HG02884 (cell line): Measurements from ENCODE around the gene ERMARD.

ENCODE experiments used
- ATAC-seq: cut with Tn5 transposase; IDR thresholded peaks from one replicate; pipeline ENCODE4 v1.9.1; 2021; ENCODE audit warnings: mild to moderate bottlenecking, moderate library complexity; ENCODE audit not compliant: unreplicated experiment

The ERMARD gene

DNA sequence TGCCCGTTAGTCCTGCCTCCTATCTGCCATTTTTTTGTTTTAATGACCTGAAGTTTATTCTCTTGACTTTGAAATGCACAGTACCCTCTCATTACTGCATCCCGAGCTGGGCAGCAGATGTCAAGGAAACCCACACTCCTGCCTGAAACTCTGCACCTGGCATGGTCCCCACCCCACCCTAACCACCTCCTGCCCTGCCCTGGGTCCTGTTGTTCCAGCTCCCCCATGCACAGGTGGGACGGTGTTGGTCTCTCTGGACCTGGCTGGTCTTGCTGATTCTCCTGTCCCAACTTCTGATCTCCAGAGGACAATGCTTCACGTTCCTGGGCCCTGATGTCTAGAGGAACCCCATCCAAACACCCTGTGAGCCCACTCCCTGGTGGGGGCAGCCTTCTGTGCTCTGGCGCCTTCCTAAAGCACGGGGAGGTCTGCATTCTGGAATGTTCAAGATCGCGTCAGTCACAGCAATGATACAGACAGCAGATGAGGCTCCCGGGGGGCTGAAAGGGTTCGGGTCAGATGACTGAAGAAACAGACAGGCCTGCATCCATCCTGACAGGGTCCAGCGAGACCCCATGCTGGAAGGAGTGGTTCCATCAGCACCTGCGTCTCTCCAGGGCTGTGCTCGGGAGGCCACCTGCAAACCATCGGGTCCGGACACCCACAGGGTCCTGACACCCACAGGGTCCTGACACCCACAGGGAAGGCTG, 73.6 kb downstream of the ERMARD start:
- no peak for ATAC-seq

DNA sequence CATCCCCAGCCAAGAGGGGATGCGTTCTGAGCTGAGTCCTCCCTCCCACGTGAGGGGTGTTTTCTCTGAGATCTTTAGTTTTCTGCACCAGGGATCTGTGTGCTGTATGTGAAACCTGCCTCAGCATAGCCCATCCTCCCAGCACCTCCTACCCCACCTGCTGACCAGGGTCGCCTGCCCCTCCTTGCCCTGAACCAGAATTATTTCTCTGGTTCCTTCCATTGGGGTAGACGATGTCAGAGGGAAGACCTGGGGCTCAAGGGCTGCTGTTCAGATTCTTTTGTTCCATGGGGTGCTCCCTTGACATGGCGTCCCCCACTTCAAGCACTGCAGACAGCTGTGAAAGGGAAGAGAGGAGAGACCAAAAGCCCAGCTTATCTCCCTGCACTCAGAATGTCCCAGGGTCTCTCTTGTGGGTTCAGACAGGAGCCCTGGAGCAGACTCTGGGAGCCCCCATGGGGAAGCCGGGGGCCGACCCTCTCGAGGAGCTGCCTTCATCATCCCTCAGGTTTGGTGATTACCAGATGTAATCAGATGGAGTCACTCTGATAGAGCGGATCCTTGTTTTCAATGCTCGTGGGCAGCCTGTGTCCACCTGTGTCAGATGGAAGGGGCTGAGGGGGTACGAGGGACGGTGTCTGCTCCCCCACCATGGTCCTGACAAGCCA, 74.3 kb downstream of the ERMARD start:
- ATAC-seq: no peak

DNA sequence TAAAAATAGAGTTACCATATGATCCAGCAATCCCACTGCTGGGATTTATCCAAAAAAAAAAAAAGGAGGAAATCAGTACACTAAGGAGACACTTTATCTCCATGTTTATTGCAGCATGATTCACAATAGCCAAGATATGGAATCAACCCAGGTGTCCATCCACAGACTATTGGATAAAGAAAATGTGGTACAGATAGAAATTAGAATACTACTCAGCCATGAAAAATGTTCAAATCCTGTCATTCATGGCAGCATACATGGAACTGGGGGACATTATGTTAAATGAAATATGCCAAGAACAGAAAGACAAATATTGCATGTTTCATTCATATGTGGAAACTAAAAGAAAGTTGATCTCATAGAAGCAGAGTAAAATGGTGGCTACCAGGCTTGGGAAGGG, 75.3 kb downstream of the ERMARD start:
- ATAC-seq: no peak

DNA sequence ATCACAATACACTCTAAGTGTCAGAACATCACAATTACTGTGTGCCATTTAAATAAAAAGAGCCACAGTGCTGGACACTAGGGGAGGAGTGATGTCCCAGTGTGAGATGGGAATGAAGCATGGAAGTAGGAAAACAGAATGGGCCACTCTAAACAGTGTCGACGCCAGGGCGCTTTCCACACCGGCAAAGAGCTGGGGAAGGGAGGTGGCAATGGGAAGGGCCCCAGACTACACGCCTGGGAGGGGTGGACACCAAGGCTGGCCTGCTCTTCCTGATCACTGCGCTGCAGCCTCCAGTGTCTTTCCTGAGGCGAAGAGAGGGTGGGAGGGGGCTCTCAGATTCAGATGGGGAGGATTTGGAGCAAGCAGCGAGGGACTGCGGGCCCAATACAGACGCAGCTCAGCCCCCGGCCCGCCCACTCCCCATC, 75.9 kb downstream of the ERMARD start:
- ATAC-seq: no peak

DNA sequence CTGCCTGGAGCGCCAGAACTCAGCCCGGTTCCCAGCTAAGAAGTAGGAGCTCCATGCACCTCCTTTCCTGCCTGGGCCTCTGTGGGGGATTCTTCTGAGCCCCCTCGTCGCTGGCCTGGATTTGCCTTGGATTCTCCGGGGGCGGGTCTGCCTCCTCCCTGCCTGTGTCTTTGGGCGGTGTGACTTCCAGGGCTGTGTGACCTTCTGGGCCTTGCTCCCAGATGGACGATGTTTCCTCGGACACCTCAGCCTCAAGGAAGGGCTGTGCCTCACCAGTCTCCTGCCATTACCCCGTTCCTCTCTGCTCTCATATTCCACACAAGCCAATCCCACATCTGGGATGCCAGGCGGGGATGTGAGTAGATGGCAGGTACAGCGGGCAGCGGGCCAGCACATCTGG, 76.8 kb downstream of the ERMARD start:
- no peak for ATAC-seq

DNA sequence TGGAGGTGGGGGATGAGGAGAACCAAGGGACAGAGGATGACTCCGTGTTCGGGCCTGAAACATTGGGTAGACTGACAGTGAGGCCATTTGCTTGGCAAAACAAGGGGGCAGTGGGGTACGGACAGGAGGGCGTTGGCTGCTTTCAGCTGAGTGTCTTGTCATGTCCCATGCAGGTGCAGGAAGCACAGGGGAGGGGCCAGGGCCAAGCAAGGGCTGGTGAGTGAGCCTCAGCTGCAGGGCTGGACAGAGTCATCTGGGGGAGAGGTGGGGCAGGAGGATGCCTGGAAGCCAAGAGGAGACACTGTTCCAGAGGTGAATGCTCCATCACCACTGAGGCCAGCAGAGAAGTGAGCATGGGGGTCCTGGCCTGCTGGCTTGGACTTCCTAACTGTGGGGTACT, 78.4 kb downstream of the ERMARD start:
- ATAC-seq: no peak

DNA sequence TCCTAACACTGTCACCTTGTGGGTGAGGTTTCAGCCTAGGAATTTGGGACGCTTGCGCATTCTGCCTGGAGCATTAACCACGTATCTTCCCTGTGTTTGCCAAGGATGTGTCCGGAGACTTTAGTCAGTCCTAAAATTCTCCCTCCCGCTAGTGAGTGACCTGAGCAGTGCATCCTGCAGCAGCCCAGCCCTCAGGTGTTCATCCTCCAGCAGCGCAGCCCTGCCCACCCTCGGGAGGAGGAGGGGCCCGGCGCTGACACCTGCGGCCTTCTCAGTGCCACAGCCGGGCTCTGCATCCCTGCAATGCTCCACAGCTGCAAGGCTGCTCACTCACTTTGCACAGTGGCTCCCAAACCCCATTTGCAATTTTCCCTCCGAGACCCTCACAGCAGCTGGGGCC, 79.5 kb downstream of the ERMARD start:
- ATAC-seq: no peak
